Bone marrow (tissue), 2 donors: Measurements from ENCODE around the gene PRMT2.
A peak's percentile ranks its signal among the peaks of the same experiment; 100 is the strongest.

Experiments
- DNase-seq, 2 donors: peaks; one replicate each; lab custom pipeline; 2025; lab: John Stamatoyannopoulos, UW

Gene PRMT2

DNA sequence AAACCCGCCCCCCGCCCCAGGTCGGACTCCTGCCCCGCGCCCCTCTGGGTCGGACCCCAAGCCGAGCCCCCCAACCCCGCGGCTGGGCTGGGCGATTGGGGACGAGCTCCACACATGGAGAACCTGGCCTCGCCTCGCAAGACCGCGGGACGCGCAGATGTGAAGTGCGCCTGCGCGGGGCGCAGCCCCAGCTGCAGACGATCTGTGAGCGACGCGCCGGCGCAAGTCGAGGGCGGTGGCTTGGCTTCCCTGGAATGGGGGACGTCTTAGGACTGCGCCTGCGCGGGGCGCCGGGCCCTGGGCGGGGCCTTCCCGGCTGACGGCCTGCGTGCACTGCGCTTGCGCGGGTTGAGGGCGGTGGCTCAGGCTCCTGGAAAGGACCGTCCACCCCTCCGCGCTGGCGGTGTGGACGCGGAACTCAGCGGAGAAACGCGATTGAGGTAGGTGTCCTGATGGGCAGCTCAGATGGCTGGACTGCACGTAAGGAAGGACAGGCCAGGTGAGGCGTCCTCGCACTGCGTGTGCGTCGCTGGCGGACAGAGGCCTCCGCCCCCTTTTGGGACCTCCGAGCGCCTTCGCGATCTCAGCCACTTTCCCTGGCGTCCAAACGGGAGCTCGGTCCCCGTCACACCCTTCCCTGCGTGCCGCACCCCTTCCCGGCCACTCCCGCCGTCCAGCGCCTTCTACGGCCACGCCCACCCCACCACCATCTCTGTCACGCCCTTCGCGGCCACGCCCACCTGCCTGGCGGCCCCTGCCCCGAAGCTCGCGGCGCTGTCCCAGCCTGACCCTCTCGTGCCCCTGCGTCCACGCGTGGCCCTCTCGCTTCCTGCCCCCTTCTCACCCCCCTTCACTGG lies at the start of gene PRMT2:
Gene PRMT2 (plus strand): TSS at position 351 of the 857 bp plus-strand sequence. CDS start 1,278 bp downstream, outside the sequence.
- DNase-seq, result peak; percentile 91 to 95

DNA sequence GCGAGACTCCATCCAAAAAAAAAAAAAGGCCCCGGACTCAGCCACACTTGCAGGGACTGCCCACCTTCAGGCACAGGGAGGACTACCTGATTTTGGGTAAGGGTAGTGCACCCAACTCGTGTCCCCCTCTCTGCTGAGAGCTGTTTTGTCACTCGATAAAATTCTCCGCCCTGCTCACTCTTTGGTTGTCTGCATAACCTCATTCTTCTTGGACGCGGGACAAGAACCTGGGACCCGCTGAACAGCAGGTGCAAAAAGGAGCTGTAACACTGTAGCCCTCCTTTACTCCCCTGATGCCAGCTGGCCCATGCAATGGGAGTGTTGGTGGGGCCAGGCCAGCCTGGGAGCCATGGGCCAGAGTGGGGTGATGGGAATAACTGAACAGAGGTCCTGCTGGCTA lies 41.2 kb upstream of the PRMT2 start:
- no peak for DNase-seq

DNA sequence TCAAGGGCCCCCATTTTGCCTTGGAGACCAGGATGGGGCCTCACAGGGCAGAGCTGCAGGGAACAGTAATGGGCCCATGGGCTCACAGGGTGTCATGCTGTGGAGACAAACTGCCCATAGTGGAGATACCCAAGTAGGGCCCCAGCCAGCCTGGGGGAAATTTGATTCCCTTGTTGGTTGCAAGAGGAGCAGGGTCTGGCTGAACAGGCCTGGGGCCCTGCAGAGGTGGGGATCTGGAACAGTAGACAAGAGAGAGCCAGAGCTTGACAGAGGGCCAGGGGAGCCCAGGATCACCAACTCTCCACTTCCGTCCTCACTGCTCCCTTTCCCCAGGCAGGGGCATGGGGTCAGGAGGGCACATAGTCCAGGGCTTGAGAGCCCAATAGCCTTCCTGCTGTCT lies 39.3 kb upstream of the PRMT2 start:
- no peak for DNase-seq

DNA sequence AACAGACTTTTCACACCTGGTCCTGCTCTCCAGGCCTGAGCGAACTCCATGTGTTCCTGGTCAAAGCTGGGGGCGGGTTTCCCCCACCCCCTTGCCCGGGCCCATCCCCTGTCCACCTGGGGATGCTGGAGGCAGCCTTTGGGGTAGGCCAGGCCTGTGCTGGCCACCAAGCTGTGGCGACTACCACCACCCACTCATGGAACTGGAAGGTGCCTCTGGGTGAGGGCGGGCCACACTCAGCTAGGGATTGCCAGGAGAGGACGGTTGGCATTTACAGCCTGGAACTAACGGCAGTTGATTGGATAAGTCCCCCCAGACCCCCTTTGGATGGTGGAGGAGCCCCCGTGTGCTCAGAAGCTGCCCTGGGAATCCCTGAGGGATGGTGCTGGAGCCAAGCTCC lies 38.4 kb upstream of the PRMT2 start:
- DNase-seq, result no peak

DNA sequence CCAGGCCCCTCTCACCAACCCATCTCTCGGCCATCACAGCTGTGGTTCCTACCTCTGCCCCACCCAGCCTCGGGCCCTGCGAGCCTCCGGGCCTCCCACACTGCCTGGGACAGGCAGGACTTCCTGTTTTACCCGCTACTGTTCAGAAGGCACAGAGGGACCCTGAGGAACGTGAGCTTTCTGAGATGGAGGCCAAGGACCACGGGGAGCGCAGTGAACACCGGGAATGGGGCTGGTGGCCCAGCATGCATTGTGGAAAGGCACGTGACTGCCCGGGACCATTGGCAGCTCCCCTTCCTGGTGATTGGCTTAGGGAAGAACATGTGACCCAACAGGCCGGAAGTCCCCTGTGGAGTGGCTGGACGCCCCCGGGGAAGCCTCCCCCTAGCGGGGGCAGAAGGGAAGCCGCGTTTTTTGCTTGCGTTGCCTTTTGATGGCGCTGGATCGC lies 37.6 kb upstream of the PRMT2 start:
- no peak for DNase-seq

DNA sequence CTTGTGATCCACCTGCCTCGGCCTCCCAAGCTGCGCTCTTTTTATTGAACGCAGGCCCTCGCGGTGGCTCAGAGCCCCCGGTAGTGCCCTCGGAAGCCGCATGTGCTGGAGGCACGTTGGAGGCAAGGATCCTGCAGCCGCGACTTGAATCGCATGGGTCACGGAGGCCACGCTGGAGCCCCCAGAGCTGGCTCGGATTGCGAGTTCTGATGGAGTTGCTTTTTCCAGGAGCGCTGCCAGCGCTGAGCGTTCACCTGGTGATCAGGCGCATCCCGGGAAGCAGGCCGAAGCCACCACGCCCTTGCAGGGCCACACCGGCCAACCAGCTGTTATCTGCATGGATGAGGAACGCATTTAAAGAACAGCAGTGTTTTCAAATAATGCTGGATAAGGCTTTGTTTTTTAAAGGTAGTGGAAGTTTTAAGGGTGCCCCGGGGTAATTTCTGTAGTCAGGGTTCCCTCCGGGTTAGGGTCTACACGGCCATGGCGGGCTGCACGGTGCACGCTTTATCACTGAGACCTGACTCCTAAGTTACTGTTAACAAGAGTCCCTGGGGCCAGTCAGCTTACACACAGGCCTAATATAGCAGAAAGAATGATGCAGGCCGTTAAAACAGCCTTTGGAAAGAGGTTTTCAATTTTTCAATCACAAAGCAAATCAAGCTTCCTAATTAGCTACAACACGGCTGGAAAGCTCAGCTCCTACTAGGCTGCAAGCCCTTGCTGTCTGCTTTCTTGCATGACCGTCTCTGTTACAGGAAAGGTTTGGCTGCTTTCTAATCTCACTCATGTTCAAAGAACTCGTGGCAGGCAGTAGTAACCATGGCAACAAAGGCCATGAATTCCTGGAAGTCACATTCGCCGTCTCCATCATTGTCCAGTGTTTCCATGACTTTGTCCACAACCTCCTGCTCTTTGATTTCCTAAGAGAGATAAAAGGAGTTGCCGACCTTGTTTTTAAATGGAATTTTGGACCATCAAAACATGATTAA lies 36.6 kb upstream of the PRMT2 start:
- DNase-seq, result no peak

DNA sequence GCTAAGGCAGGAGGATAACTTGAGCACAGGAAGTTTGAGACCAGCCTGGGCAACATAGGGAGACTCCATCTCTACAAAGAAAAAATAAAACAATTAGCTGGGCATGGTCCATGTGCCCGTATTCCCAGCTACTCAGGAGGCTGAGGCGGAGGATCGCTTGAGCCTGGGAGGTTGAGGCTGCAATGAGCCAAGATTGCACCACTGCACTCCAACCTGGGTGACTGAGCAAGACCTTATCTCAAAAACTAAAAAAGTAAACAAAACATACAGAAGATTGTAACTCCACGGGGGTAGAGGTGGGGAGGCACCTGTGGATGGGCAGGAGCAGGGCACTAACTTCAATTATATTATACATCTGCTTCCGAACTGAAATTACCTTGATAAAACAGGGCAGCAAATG lies 35.2 kb upstream of the PRMT2 start:
- no peak for DNase-seq

DNA sequence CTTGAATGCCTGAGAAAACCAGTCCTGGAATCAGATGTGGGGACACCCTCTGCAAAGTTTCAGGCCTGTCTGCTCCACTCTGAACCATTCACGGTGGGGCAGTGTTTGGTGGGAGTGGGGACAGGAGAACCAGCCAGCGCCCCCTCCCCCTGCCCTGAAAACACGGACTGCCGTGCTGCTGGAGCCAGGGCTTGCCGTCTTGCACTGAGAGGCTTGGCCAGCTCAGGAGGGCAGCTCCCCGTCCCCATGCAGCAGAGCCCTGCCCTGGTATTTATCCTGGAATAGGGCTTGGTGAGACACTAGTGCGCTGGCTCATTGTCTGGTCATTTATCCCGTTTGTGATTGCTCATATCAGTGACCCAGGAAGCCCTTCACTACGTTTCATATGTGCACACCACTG lies 34.5 kb upstream of the PRMT2 start:
- no peak for DNase-seq

DNA sequence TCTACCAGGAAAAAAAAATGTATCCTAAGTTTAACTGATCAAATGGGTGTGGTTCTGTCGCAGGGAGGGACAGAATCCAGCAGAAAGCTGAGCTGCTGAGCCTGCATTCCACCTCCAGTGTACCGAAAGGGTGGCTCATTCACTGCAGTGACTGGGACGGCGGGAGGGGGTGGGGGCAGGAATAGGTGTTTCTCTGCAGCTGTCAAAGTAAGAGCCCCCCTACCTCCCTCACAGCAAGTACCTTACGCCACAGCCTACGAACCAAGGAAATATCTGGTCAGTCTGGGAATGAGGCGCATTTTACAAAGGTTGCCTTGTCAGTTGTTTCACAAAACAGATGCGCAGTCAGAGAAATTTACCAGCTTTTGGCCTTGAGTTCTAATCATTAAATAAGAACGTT lies 32.2 kb upstream of the PRMT2 start:
- DNase-seq, result no peak

DNA sequence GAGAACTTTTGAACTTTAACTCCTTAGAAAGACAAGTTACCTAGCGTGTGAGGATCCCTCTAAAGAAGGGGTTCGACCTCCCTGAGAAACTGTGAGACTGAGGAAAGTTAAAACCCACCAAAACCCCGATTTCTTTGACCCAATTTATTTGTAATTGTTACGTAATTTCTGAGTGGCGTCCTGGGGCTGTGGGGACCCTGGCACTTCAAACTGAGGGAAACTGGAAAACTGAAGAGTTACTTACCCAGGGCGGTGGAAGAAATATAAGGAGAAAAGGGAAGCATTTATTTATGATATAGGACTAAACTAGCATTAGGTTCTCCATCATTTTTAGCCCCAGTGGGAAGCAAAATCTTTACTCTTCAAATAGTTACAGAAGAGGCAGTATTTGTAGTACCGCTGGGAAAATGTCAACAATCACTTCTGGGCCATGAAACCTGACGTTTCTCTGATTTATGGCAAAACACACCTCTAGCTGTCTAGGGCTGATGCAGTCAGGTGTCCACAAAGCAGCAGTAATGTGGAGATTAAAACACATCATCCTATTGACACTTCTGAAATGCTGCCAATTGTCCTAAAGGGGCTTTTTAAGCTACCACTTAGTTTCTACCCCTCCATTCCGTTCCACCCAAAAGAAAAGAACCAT lies 31.0 kb upstream of the PRMT2 start:
- no peak for DNase-seq

DNA sequence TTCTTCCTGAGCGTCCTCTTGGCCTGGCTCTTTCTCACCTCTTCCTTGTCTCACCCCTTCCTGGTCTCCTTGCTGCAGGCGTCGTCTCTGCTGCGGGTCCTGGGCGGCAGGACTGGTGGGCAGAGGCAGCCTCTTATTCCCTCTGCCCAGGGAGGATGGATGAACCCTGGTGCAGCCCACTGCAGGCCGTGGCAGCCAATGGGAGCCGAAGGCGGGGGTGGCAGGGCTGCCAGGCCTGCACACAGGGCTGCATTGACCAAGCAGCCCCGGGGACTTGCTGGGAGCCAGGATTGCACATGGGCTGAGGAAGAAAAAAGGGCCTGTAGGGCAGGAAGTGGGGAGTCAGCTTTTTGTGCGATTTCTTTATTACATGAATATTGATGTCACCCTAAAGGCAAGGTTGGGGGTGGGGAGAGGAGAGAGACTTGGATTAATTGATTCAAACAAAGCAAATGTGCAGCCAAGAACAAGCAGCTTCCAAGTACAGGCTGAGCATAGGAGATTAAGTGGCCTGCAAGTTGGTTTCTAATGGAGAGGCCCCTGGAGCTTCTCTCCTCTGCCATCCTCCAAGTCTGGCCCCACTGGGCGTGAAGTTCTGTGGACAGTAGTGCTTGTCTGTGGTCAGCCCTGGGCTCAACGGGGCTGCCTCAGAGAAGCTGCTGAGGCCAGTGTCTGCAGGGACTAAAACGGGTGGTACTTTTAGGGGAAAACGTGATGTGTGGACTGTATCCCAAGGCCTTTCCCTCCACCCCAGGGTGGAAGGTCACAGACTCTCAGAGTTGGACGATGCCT lies 30.3 kb upstream of the PRMT2 start, which contains the start of gene S100B:
Gene S100B (minus strand): TSS at position 108 of the 792 bp plus-strand sequence. CDS start 2,667 bp downstream, outside the sequence.
- no peak for DNase-seq

DNA sequence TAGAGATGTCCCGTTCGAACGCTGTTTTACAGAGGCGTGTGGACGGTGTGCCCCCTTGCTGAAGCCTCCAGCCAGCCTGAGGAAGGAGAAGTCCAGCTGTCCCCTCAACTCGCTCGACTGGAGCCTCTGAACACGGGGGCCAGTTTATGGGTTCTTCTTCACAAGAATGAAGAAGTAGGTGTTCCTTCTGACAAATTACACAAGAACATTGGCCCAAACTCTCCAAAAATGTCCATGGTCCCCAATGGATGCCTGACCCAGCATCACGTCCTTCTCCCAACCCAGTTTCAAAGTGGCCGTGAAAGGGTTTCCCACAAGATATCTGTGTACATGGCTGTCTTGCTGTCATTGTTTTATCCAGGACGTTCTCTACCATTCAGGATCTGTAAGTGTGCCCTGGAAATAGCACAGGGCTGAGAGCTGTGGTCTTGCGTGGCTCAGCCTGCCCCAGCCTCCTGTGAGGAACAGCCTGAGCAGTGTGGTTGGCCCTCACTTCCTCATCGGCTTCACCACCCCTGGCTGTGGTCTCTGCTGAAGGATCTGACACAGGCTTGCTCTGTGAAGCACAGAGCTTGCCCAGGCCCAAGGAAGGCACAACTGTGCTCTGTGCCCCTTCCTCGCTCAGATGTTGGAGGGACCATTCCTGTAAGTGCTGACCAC lies 29.6 kb upstream of the PRMT2 start:
- peak in 1 of 2 donors; percentile 75 for DNase-seq

DNA sequence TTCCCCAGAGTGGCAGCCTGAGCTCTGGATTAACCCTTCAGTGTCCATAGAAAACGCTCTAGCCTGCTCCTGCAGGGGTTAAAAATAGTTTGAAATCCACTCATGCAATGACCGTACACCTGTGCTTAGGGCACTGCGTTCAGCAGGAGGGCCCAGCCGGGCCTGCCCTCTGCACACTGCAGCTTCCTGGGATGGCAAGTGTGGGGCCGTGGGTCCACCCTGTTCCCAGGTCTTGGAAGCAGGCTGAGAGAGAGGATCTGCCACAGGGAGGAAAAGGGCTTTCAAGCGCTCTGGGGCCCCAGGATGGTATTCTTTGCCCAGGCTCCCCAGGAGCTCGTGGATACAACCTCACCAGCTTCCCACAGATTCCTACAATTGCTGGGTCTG lies 29.1 kb upstream of the PRMT2 start:
- DNase-seq, result no peak

DNA sequence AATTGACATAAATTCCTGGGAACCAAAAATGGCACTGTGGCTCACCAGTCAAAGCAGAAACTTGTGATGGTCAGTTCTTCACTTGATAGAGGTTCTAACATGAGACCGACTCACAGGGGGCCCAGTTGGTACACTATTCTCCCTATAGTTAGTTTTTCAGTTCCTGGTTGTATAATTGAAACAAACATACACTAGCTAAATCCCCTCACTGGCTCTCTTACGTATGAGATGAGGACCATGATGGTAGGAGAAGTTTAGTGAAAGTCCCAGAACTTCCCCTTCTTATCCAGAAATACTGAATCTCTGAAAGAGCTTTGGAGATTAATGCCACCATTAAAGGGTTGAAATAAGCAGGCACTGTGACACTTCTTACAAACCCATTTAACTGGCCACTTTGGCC lies 27.8 kb upstream of the PRMT2 start:
- DNase-seq, result no peak

DNA sequence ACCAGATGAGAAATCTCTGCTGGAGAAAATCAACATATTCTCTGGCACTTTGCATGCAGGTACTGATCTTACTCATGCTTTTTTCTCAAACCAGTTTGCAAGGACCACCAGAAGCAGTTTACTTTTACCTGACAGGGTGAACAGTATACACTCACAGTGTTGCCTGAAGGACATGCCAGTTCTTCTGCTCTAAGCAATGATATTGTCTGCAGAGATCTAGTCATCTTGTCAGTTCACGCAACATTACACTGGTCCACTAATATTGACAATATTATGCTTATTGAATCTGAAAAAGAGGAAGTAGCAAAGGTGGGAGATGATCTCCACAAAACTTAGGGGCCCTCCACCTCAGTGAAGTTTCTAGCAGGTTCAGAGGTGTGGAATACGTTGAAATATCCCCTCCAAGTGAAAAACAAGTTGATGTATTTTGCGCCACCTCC lies 26.8 kb upstream of the PRMT2 start:
- DNase-seq, result no peak

DNA sequence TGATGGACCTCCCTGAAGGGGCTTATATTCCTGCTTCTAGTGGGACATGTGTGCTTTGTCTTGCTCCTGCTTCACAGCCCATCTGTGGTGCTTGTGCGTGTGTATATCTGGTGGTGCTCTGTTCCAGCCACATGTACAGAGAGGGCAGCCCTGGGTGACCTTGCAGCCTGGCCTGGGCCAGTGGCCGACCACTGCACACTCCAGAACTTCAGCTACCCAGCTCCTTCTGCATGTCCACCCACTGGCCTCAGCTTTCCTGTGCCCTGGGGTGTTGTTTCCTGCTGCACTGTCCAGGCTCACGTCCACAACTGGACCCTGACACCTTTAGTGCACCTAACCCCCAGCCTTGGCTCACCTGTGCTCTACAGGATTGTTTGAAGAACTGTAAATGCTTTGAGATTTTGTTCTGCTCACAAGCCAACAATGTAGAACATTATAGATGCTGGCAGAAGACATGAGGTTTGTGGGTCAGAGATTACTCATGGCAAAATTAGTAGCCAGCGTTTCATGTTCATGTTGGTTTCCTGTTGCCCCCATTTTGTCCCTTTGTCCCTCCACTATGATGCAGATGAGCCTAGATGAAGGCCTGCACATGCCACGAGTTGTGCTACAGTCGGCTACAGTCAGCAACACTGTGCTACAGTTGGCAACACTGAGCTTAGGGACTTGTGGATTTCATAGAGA lies 25.3 kb upstream of the PRMT2 start:
- DNase-seq, result no peak

DNA sequence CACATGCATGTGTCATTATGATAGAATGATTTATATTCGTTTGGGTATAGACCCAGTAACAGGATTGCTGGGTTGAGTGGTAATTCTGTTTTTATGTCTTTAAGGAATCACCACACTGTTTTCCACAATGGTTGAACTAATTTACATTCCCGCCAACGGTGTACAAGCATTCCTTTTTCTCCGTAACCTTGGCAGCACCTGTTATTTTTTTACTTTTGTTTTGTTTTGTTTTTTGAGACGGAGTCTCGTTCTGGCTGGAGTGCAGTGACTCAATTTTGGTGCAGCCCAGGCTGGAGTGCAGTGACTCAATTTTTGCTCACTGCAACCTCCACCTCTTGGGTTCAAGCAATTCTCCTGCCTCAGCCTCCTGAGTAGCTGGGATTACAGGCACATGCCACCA lies 22.1 kb upstream of the PRMT2 start:
- no peak for DNase-seq

DNA sequence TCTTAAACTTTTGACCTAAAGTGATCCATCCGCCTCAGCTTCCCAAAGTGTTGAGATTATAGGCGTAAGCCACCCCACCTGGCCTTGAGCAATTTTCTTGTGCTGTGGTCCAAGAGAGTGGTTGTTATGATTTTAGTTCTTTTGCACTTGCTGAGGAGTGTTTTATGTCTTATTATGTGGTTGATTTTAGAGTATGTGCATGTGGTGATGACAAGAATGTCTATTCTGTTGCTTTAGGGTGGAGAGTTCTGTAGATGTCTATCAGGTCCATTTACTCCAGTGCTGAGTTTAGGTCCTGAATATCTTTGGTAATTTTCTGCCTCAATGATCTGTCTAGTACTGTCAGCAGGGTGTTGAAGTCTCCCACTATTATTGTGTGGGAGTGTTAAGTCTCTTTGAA lies 19.4 kb upstream of the PRMT2 start:
- DNase-seq, result no peak

DNA sequence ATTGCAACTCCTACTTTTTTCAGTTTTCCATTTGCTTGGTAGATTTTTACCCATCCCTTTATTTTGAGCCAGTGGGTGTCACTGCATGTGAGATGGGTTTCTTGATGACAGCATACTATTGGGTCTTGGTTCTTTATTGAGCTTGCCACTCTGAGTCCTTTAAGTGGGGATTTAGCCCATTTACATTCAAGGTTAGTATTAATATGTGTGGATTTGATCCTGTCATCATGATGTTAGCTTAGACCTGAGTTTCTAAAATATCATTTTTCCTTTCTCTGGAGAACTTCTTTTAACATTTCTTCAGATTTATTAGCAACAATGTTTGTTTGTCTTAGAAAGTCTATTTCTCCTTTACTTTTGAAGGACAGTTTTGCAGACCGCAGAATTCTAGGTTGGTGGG lies 18.8 kb upstream of the PRMT2 start:
- DNase-seq, result no peak
